HCT116 (cell line): ENCODE results near the gene NXPE4. TPM values are rescaled to one million over a fixed set of nuclear protein-coding genes. Genes with fewer than 3 reads are reported as not detected.

ENCODE experiments used
- ATAC-seq: fragments of 200-7000 bp; cut with Tn5 transposase; 2 replicates; pipeline ENCODE4 v1.9.1; 2020; ENCODE audit warnings: mild to moderate bottlenecking, moderate library complexity
- BruUV-seq: library from RNA; stranded (reverse); fragments of 400-500 nt; replicated peaks from 2 replicates; lab custom pipeline; 2021; lab: Mats Ljungman, UMichigan
- CTCF ChIA-PET: fragments of 300-600 bp; sonication (Branson Sonifier 250); formaldehyde crosslinking; loops from one replicate; lab custom pipeline; 2021; ENCODE audit warnings: antibody characterized with exemption; lab: Charles Lee
- POLR2A ChIA-PET: fragments of 300-600, 350-600 bp; sonication (Branson Sonifier 250); formaldehyde crosslinking; loops from one replicate; lab custom pipeline; 2021; ENCODE audit warnings: antibody characterized with exemption; lab: Charles Lee
- RAD21 ChIA-PET, 2 experiments: fragments of 300-600 bp; sonication (Branson Sonifier 250); formaldehyde crosslinking; loops; one replicate each; lab custom pipeline; 2023; ENCODE audit warnings: low total read pairs in 2 of 2; ENCODE audit not compliant: uncharacterized antibody in 2 of 2, unreplicated experiment in 2 of 2, low non-redundant PET in 1 of 2; lab: Charles Lee
- DNase-seq: peaks from one replicate; pipeline ENCODE4 v3.0.0-alpha.2; 2010; ENCODE audit warnings: low read depth, low spot score
- H2AFZ ChIP-seq: fragments of 200-600 bp; shearing (Covaris generic), sonication (generic); 2 replicates; pipeline ENCODE4 v1.6.1; 2017; ENCODE audit warnings: low read depth, mixed run types, mixed read lengths, antibody characterized with exemption, low read length; ENCODE audit not compliant: poor library complexity, severe bottlenecking
- H3K27ac ChIP-seq: 2 replicates; pipeline ENCODE4 v1.5.1; 2012; ENCODE audit warnings: low read depth, low read length
- H3K27me3 ChIP-seq: fragments of 200-600 bp; sonication (generic); 2 replicates; pipeline ENCODE4 v1.6.1; 2016; ENCODE audit warnings: mixed run types, low read length, mixed read lengths; ENCODE audit not compliant: insufficient read depth
- H3K36me3 ChIP-seq, 2 experiments: fragments of 200-500 bp in 1 of 2; fragments of 200-600 bp in 1 of 2; sonication (Bioruptor generic) in 1 of 2; sonication (generic) in 1 of 2; 2 replicates each; pipeline versions ENCODE4 v1.5.1 to v1.6.1; 2014 to 2016; ENCODE audit warnings: low read length in 2 of 2, inconsistent platforms in 1 of 2, mixed read lengths in 1 of 2, mixed run types in 1 of 2; ENCODE audit not compliant: insufficient read depth in 2 of 2, control insufficient read depth in 1 of 2
- H3K4me1 ChIP-seq, 2 experiments: fragments of 200-600 bp in 1 of 2; sonication (generic) in 1 of 2; 2 replicates each; pipeline versions ENCODE4 v1.5.1 to v1.6.1; 2012 to 2017; ENCODE audit warnings: low read length in 2 of 2, inconsistent platforms in 1 of 2, mild to moderate bottlenecking in 1 of 2, mixed read lengths in 1 of 2, mixed run types in 1 of 2, moderate library complexity in 1 of 2; ENCODE audit not compliant: insufficient read depth in 2 of 2, control insufficient read depth in 1 of 2
- H3K4me2 ChIP-seq: fragments of 200-600 bp; sonication (generic); 2 replicates; pipeline ENCODE4 v1.6.1; 2017; ENCODE audit warnings: mixed run types, low read length, mixed read lengths
- H3K4me3 ChIP-seq, 2 experiments: fragments of 200-600 bp in 1 of 2; sonication (generic) in 1 of 2; replicated peaks in 1 of 2; 2 replicates each; pipeline ENCODE4 v1.5.1; 2011 to 2016; ENCODE audit warnings: low read length in 2 of 2, control low read depth in 1 of 2, low read depth in 1 of 2, mild to moderate bottlenecking in 1 of 2, mixed read lengths in 1 of 2, mixed run types in 1 of 2
- H3K79me2 ChIP-seq: fragments of 200-600 bp; sonication (generic); 2 replicates; pipeline ENCODE4 v1.6.1; 2017; ENCODE audit warnings: mild to moderate bottlenecking, mixed run types, low read length, moderate library complexity, mixed read lengths; ENCODE audit not compliant: insufficient read depth
- H3K9ac ChIP-seq: fragments of 200-600 bp; sonication (generic); 2 replicates; pipeline ENCODE4 v1.6.1; 2016; ENCODE audit warnings: low read length, mixed read lengths
- H3K9me2 ChIP-seq: fragments of 200-600 bp; sonication (generic), shearing (Covaris generic); 2 replicates; pipeline ENCODE4 v1.6.1; 2017; ENCODE audit warnings: mixed run types, mild to moderate bottlenecking, moderate library complexity; ENCODE audit not compliant: insufficient read depth
- H3K9me3 ChIP-seq, 2 experiments: fragments of 200-500 bp in 1 of 2; fragments of 200-600 bp in 1 of 2; sonication (Bioruptor generic) in 1 of 2; sonication (generic) in 1 of 2; 2 replicates each; pipeline ENCODE4 v1.6.1; 2014 to 2017; ENCODE audit warnings: low read length in 2 of 2, mixed read lengths in 2 of 2, inconsistent platforms in 1 of 2, low read depth in 1 of 2, mild to moderate bottlenecking in 1 of 2, mixed run types in 1 of 2, moderate library complexity in 1 of 2; ENCODE audit not compliant: control insufficient read depth in 1 of 2, insufficient read depth in 1 of 2
- H4K20me1 ChIP-seq: fragments of 200-600 bp; sonication (generic), shearing (Covaris generic); 2 replicates; pipeline ENCODE4 v1.6.1; 2017; ENCODE audit warnings: mixed run types, mild to moderate bottlenecking, moderate library complexity; ENCODE audit not compliant: insufficient read depth
- CBX3 ChIP-seq: IDR thresholded peaks from 2 replicates; pipeline ENCODE4 v1.6.1; 2012; ENCODE audit warnings: low read depth
- EGR1 ChIP-seq: IDR thresholded peaks from 2 replicates; pipeline ENCODE4 v1.6.1; 2012; ENCODE audit warnings: low read depth
- EZH2phosphoT487 ChIP-seq: fragments of 200-600 bp; IDR thresholded peaks from 2 replicates; pipeline ENCODE4 v1.6.1; 2018; ENCODE audit warnings: antibody characterized with exemption, borderline replicate concordance
- MAX ChIP-seq: IDR thresholded peaks from 2 replicates; pipeline ENCODE4 v1.6.1; 2012
- POLR2AphosphoS5 ChIP-seq: IDR thresholded peaks from 2 replicates; pipeline ENCODE4 v1.6.1; 2011; ENCODE audit warnings: mild to moderate bottlenecking, low read depth, low read length, moderate library complexity
- RAD21 ChIP-seq: IDR thresholded peaks from 2 replicates; pipeline ENCODE4 v1.6.1; 2012; ENCODE audit warnings: low read depth, mild to moderate bottlenecking
- REST ChIP-seq: IDR thresholded peaks from 2 replicates; pipeline ENCODE4 v1.6.1; 2012; ENCODE audit warnings: low read depth
- SIN3A ChIP-seq: IDR thresholded peaks from 2 replicates; pipeline ENCODE4 v1.6.1; 2012; ENCODE audit warnings: low read depth
- SP1 ChIP-seq: IDR thresholded peaks from 2 replicates; pipeline ENCODE4 v1.6.1; 2012; ENCODE audit warnings: low read depth
- SRF ChIP-seq: IDR thresholded peaks from 2 replicates; pipeline ENCODE4 v1.6.1; 2012; ENCODE audit warnings: low read depth
- ZBTB33 ChIP-seq: IDR thresholded peaks from 2 replicates; pipeline ENCODE4 v1.6.1; 2011; ENCODE audit warnings: mild to moderate bottlenecking, low read length, moderate library complexity; ENCODE audit not compliant: insufficient replicate concordance; ENCODE audit errors: extremely low read depth
- ZNF274 ChIP-seq: fragments of 200-500 bp; sonication (Bioruptor generic); IDR thresholded peaks from 2 replicates; pipeline ENCODE4 v1.6.1; 2014; ENCODE audit warnings: mild to moderate bottlenecking, low read depth, low read length, inconsistent platforms
- intact Hi-C: fragments of 100-400 bp; cut with micrococcal nuclease; formaldehyde crosslinking; loops from 2 replicates; pipeline ENCODE4 v1.10.0; 2022
- total RNA-seq: library from RNA; stranded (reverse); gene quantifications from one replicate; pipeline ENCODE4 v1.2.1, GENCODE V29; 2021; ENCODE audit not compliant: unreplicated experiment

NXPE4 gene
- total RNA-seq, 1 experiment from 2014 or later: not detected

GRCh38 chr11:114623720-114624119 is 28.1 kb upstream of the NXPE4 start:
- no peaks in the 10 kb centered on the region for H3K9me2 ChIP-seq
- ChIA-PET RAD21 (no interaction called here), POLR2A (no interaction called here), CTCF (no interaction called here)
- no peak overlapping the region for H3K4me3 ChIP-seq
- H3K9ac ChIP-seq: no peak overlapping the region
- no peak overlapping the region for H3K27ac ChIP-seq
- BruUV-seq: no TSS peak
- TF ChIP-seq POLR2AphosphoS5 (no peak), SIN3A (no peak), ZBTB33 (no peak), MAX (no peak), ZNF274 (no peak), CBX3 (no peak), EGR1 (no peak), EZH2phosphoT487 (no peak), SP1 (no peak), RAD21 (no peak), SRF (no peak), REST (no peak)
- no peaks in the 10 kb centered on the region for H4K20me1 ChIP-seq
- H3K27me3 ChIP-seq: no peaks in the 10 kb centered on the region
- H3K4me1 ChIP-seq: no peaks in the 10 kb centered on the region
- peaks cover 5 to 26% of the 10 kb centered on the region in 2 experiments; a peak in 2 of 4 replicates for H3K9me3 ChIP-seq
- H3K79me2 ChIP-seq: no peaks in the 10 kb centered on the region
- no peak overlapping the region for H3K4me2 ChIP-seq
- H2AFZ ChIP-seq: no peak overlapping the region
- no peak for ATAC-seq
- no peaks in the 10 kb centered on the region for H3K36me3 ChIP-seq
- DNase-seq: no peak
- intact Hi-C loops: no loop called here
